Urothelium cell line (cell line): ENCODE measurements around the gene ADAT3.

ENCODE experiments used
- DNase-seq: peaks from one replicate; pipeline ENCODE4 v3.0.0; 2011; ENCODE audit warnings: low spot score, mixed read lengths
- FAIRE-seq: peaks from 2 replicates; lab custom pipeline; 2011; peaks lifted over from hg19 to GRCh38; lab: Jason Lieb, UNC

The ADAT3 gene

DNA sequence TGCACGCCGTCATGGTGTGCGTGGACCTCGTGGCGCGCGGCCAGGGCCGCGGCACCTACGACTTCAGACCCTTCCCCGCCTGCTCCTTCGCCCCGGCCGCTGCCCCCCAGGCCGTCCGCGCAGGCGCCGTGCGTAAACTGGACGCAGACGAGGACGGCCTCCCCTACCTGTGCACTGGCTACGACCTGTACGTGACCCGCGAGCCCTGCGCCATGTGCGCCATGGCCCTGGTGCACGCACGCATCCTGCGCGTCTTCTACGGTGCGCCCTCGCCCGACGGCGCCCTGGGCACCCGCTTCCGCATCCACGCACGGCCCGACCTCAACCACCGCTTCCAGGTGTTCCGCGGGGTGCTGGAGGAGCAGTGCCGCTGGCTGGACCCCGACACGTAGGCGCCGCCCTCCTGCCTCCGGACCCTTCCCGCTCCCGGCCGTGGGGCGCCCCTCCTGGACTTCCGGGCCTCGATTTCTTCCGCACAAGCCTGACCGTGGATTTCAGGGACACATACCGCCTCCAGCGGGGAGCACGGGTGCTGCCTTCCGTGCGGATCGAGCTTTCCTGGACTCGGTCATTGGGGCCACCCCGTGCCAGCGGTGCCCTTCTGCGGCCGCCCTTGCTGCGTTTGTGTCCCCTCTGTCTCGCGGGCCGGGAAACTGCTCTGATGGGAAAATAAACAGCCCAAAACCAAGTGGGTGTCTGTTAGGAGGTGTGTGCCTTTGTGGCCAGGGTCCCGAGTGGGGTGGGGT lies 7.7 kb downstream of the ADAT3 start:
- no peak for FAIRE-seq
- DNase-seq, result no peak

DNA sequence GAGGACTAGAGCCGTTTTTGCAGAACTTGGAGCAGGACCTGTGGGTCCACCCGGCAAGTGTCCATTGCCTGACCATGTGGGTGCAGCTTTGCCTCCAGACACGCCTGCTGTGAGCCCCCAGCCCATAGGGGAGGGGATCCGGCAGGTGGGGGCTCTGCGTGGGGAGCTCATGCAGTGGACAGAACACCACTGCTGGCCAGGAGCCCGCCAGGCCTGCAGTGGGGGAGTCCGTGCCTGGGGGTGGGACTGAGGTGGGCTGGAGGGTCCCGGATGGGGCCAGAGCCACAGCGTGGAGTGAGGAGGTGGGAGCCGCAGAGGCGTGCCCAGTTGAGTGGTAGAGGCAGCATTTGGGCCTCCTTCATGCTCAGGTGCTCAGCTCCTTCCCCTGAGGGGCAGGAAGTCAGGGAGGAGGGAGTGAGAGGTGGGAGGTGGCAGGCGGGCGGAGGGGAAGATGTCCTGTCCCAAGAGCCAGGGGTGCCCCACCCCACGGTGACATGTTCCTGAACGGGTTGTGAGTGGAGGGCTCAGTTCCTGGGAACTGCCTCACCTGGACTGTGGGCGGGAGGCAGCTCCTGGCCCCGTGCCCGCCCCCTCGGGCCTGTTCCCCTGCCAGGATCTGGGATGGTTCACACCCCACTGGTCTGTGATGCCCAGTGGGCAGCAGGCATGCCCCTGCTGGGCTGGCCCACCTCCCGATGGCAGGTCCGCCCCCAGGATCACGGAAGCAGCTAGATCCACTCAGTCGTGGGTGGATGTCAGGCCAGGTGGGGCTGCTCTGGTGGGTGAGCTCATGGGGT lies 8.8 kb downstream of the ADAT3 start:
- no peak for DNase-seq
- no peak for FAIRE-seq

DNA sequence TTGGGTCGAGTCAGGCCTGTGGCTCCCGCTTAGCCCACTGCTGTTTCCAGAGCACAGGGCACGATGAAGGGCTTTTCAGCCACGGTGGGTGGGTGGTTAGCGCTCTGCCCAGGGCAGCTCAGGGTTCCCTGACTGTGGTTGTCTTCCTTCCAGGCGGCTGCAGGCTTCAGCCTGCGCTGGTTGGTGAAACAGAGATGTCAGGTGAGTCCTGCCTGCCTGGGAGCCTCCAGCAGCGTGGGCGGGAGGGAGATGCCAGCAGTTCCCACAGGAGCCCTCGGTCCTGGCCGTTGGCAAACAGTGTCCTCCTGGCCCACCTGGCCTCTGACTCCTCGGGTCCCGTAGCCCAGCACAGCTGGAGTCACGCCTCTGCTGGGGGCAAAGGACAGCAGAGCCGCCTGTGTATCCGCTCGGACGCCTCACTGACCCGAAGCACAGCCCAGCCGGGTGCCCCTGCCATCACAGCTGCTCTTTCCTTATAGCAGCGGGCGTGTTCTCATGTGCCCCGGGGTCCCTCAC lies 9.7 kb downstream of the ADAT3 start:
- DNase-seq, result no peak
- FAIRE-seq, result no peak

DNA sequence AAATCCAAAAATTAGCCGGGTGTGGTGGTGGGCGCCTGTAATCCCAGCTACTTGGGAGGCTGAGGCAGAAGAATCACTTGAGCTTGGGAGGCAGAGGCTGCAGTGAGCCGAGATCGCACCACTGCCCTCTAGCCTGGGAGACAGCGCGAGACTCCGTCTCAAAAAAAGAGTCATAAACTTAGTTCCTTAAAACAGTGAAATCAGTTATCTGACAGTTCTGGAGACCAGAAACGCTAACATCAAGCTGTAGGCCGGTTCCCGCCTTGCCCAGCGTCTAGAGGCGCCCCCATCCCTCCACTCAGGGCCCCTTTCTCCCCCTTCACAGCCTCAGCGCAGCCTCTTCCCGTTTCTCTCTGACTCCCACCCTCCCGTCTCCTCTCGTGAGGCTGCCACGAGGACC lies 11.9 kb downstream of the ADAT3 start:
- DNase-seq (no peak), FAIRE-seq (no peak)

DNA sequence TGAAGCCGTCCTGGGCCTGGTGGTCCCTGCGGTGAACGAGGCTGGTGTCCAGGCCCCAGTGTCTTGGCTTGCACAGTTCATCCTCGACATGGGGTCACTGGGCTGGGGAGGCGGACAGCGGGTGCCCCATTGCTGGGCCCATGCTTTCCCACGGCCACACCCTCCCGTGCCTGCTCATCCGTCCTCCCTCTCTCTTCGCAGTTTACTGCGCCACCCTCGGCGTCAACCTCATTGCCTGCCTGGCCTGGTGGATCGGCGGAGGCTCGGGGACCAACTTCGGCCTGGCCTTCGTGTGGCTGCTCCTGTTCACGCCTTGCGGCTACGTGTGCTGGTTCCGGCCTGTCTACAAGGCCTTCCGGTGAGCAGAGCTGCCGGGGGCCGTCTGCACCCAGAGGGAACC lies 12.7 kb downstream of the ADAT3 start:
- FAIRE-seq, result no peak
- no peak for DNase-seq

DNA sequence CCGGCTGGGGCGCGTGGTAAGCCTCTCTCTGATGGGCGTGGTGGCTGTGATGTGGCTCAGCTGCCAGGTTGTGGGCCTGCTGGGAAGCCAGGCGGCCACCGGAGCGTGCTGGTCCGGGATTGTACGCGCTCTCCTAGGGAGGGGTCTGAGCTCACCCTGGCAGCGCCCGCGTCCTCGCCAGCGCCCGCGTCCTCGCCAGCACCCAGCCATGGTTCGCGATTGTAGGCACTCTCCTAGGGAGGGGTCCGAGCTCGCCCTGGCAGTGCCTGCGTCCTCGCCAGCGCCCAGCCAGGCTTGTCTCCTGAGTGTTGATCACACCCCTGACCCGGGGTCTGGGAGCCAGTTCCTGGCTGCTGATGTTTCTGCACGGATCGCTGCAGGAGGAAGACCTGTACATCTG lies 13.8 kb downstream of the ADAT3 start:
- no peak for FAIRE-seq
- no peak for DNase-seq

DNA sequence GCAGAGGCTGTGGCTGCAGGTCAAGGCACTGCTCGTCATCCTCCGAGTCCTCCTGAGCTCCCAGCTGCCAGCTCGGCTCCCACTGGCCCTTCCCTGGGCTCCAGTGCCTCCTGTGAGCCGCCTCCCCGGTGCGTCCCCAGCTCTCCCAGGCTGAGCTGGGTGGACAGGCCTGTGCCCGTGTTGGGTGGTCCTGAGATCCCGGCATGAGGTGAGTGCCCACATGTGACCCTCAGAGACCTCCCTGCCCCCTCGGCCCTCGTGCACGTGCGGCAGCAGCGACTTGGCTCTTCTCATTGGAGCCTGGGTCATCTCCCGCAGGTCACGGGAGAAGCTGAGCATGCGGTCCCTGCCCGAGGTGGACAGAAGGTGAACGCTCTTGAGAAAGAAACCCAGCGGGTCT lies 15.4 kb downstream of the ADAT3 start:
- DNase-seq (no peak), FAIRE-seq (no peak)

DNA sequence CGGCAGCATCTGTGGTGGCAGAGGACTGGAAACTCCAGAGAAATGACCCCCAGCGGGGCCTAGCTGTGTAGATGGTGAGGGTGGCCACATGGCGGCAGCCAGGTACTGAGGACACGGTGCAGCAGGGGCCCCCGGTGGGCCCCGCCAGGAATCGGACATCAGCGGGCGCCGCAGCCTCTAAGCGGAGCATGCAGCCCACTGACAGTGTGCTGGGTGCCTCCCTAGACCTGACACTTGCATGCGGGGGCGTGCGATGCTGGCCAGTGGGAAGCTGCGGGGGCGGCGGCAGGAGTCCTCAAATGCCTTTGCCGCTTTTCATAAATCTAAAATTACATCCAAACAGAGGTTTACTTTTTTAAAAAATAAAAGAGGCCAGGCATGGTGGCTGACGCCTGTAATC lies 16.1 kb downstream of the ADAT3 start:
- DNase-seq (no peak), FAIRE-seq (no peak)

DNA sequence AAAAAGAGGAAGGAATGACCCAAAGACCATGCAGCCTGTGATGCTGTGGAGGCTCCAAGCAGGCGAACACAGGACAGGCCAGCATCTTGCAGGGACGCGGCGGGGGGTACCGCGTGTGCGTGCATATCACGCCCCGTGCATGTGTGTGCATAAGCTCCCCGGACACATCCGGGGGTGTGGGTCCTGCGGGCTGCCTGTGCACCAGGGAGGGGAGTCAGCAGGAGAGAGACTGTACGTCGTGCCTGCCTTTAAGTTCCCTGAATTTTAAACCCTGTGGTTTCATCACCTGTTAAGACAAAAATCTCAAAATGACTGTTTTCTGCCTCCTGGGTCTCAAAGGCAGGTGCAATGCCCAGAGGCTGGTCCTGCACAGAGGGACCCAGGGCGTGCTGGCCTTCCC lies 16.6 kb downstream of the ADAT3 start:
- no peak for FAIRE-seq
- DNase-seq, result no peak

DNA sequence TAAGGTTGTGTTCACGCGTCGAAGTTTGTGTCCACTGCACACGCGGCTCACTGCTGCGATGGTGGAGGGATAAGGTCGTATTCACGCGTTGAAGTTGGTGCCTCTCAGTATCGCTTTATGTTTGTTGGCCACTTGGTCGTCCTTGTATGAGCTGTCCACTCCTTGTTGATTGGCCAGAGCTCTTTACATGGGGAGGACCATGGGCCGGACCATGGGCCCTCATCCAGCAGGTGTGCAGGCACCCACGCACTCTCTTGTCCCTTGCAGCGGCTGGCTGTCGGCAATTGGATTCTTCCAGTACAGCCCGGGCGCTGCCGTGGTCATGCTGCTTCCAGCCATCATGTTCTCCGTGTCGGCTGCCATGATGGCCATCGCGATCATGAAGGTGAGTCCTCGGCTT lies 17.6 kb downstream of the ADAT3 start:
- DNase-seq (no peak), FAIRE-seq (no peak)

DNA sequence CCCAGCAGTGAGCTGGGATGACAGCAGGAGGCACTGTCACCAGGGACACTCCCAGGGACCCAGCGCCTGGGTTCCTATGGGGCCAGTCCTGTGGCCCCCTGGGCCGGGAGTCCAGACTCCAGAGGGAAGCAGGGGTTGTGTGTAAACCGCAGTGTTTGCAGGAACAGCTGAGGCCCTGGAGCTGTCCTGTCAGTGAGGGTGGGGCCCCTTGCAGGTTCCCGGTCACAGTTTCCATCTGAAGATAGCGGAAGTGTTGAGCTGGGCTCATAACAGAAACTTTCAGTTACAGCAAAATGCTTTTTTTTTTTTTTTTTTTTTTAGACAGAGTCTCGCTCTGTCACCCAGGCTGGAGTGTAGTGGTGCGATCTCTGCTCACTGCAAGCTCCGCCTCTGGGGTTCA lies 18.1 kb downstream of the ADAT3 start:
- DNase-seq (no peak), FAIRE-seq (no peak)

DNA sequence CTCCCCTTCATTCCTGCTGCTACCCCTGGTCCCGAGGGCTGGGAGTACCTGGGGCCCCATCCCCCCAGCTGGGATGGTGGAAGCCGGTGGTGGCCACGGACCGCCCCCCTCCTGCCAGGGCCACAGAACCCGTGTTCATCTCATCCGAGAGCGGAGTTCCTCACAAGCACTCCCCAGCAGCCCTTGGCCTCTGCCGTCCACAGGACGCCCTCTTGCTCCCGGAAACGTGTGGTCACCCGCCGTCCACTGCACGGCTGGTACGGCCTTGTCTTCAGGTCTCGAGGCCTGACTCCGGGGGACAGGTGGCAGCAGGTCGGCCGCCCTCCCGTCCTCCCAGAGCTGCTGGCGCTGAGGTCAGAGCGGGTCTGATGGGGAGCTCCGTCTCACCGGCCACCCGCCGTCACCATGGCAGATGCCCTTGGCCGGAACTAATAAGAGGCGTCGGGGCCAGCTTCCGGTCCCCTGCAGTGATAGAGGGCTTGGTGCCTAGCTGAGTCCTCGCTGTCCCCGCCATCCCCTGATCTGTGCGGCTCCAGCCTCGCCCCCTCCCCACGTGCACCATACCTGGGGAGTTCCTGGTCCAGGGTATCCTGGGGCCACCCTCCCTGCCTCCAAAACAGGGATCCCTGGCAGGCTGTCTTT lies 19.2 kb downstream of the ADAT3 start:
- FAIRE-seq (no peak), DNase-seq (no peak)

DNA sequence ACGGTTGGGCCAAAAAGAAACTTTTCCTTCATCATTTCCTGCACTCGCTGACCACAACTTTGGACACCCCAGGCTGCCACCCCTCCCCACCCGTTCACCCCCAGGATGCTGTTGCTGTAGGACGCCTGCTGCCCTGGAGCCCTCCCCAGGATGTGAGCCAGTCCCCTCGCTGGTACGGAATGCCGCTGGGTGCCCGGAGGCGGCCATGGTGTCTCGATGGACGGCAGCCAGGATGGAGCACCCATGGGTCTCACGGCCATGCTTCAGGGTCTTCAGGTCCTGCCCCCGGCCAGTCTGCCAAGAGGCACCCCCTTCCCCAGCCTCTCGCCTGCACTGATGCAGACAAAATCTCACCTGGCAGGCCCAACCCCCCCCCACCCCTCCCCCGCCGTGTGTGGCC lies 20.3 kb downstream of the ADAT3 start:
- DNase-seq (no peak), FAIRE-seq (no peak)

DNA sequence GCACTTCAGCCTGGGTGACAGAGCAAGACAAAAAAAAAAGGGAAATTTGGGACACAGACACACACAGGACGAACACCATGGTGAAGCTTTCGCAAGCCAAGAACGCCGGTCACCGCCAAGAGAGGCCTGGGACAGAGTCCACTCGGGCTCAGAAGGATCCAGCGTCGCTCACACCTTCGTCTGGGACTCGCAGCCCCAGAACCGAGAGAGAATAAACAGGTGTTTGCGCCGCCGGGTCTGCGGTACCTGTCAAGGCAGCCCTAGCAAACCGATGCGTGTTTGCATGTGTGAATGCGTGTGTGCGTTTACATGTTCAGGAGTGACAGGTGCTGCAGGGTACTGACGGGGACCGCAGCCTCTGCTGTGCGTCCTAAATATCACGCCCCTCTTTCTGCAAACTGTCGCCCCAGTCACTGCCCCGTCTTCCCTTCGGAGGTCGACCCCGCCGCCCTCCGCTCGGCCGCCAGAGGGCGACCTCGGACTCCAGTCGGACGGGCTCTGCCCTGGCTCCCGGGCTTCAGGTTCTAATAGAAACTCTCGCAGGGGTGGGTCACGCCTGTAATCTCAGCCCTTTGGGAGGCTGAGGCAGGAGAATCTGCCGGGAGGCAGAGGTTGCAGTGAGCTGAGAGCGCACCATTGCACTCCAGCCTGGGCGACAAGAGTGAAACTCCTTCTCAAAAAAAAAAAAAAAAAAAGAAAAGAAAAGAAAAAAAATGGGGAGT lies 24.0 kb downstream of the ADAT3 start:
- no peak for FAIRE-seq
- peak; percentile 81 for DNase-seq

DNA sequence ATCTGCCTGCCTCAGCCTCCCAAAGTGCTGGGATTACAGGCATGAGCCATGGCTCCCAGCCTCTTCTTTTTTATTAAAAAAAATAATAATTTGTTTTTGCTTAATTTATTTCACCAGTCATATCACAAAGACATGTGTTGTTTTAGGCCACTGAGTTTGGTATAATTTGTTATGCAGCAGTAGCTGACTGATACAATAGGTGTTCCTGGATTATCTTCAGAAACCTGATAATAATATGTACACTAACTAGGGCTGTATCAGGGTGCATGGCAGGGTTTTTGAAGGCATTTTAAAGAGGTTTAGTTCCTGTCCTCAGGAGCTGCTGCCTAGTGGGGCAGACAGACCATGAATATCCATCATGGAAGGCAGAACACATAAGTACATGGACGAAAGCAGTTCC lies 26.2 kb downstream of the ADAT3 start:
- DNase-seq (no peak), FAIRE-seq (no peak)

DNA sequence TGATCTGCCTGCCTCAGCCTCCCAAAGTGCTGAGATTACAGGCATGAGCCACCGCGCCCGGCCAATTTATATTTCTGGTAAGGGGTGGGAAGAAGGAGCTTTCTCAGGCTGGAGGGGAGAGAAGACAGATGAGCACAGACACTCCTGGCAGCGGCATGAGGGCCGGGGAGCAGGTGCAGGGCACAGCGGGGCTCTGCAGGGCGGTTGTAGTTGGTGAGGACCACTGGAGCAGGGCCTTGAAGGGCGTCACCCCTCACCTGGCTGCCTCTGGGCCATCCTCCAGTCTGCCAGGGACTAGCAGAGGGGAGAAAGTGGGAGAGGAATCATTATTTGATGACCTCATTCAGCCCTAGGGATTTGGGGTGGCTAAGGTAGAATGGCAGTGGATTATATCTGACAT lies 27.2 kb downstream of the ADAT3 start:
- no peak for DNase-seq
- FAIRE-seq, result no peak

DNA sequence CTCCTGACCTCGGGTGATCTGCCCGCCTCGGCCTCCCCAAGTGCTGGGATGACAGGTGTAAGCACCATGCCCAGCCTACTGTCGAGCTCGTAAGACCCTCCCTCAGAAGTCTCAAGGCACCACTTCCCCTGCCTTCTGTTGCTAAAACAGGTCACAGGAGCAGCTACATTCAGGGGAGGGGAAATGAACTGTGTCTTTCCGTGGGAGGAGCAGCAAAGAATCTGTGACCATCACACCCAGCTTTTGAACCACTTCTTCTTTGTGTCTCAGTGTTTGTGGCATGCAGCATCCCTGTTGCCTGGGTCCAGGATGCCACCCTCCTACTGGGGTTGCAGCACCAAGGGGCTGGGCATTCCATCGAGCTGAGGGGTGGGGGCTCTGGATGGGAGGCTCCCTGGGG lies 28.0 kb downstream of the ADAT3 start:
- FAIRE-seq, result no peak
- DNase-seq, result no peak

DNA sequence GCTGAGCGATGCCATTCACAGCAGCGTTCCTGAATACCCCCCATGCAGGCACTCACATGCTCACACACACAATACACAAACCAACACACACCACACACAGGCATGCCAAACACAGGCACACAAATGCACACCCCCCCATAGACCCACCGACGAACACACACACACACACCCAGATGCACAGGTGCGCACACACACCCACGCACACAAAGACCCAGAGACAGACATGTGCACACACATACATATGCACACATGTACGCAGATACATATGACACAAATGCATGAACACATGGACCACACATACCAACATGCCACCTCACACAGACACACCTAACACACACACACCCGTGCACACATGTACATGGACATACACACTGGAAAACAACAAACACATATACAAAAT lies 28.7 kb downstream of the ADAT3 start:
- no peak for FAIRE-seq
- DNase-seq, result no peak

DNA sequence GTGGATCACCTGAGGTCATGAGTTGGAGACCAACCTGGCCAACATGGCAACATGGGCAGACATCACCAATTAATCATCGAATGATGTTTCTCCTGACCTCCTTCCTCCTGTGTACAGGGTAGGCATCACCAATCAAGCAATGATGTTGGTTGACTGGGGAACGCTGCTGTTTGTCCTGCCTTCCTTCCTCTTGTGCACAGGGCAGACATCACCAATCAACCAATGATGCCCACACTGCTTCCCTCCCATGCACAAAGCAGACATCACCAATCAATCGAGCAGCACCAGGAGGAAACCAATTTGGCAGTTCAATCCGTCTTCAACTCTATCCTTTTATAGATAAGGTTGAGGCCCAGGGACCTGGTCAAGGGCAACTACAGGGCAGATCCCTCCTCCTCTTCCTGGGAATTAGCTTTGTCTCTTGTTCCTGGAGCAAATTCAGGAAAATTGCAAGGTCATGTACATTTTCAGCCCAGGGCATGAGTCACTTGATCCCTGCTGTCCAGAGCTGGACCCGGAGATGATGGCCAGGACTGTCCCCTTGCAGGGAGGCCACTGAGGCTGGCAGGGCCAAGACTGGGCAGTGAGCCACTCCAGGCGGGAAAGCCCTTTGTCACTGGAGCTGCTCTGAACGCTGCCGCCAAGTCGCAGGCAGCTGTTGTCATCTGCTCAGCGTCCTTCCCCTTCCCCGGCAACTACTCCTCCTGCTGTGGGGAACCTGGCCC lies 30.4 kb downstream of the ADAT3 start:
- DNase-seq (peak; percentile 16), FAIRE-seq (no peak)

DNA sequence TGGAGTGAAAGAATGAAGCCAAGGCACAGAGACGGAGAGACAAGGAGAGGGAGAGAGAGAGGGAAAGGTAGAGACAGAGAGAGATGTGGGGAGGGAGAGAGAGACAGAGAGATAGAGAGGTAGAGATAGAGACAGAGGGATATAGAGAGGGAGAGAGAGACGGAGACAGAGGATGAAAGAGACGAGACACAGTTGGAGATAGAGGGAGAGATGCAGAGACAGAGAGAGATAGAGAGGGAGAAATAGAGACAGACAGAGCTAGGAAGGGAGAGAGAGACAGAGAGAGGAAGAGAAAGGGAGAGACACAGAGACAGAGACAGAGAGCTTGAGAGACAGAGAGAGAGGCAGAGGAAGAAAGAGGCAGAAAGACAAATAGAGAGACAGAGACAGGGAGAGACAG lies 31.2 kb downstream of the ADAT3 start:
- no peak for FAIRE-seq
- no peak for DNase-seq
